Naive thymus-derived CD4-positive, alpha-beta T cell (primary cell): ENCODE data around the gene CEP19. TPM values are rescaled to one million over a fixed set of nuclear protein-coding genes. Genes with fewer than 3 reads are reported as not detected.

Experiments used
- ATAC-seq: fragments of 150-1000 bp; cut with Tn5 transposase; 2 replicates; pipeline ENCODE4 v1.10.0; 2021; ENCODE audit warnings: mild to moderate bottlenecking, moderate library complexity
- CTCF ChIA-PET: fragments of 350-600 bp; sonication (Branson Sonifier 250); formaldehyde crosslinking; loops from one replicate; lab custom pipeline; 2021; ENCODE audit warnings: antibody characterized with exemption; lab: Charles Lee
- POLR2A ChIA-PET: fragments of 350-600 bp; sonication (Branson Sonifier 250); formaldehyde crosslinking; loops from one replicate; lab custom pipeline; 2021; ENCODE audit warnings: antibody characterized with exemption, inconsistent platforms; lab: Charles Lee
- DNase-seq, 9 donors: peaks; one replicate each; pipeline versions ENCODE4 v3.0.0 to v3.0.0-alpha.2; 2020 to 2022; ENCODE audit warnings: mixed read lengths in 1 of 9
- H3K27ac ChIP-seq: one replicate; pipeline ENCODE4 v1.7.0; 2013; ENCODE audit warnings: mild to moderate bottlenecking, low read depth, low read length, moderate library complexity
- H3K27me3 ChIP-seq, 2 donors: one replicate each; pipeline ENCODE4 v1.7.0; 2013; ENCODE audit warnings: low read length in 2 of 2, mild to moderate bottlenecking in 2 of 2, moderate library complexity in 2 of 2; ENCODE audit not compliant: control insufficient read depth in 2 of 2, insufficient read depth in 2 of 2
- H3K36me3 ChIP-seq, 3 experiments: 1 replicate in 2 of 3; 2 replicates in 1 of 3; pipeline ENCODE4 v1.7.0; 2013; ENCODE audit warnings: low read length in 3 of 3, mild to moderate bottlenecking in 3 of 3, moderate library complexity in 1 of 3; ENCODE audit not compliant: insufficient read depth in 3 of 3, control insufficient read depth in 2 of 3
- H3K4me1 ChIP-seq, 2 donors: one replicate each; pipeline ENCODE4 v1.7.0; 2013; ENCODE audit warnings: low read length in 2 of 2, mild to moderate bottlenecking in 2 of 2, moderate library complexity in 1 of 2; ENCODE audit not compliant: control insufficient read depth in 2 of 2, insufficient read depth in 2 of 2
- H3K4me3 ChIP-seq: 2 replicates; pipeline ENCODE4 v1.7.0; 2013; ENCODE audit warnings: mild to moderate bottlenecking, low read length
- H3K9me3 ChIP-seq, 3 experiments: 1 replicate in 2 of 3; 2 replicates in 1 of 3; pipeline ENCODE4 v1.7.0; 2013; ENCODE audit warnings: low read length in 3 of 3; ENCODE audit not compliant: control insufficient read depth in 2 of 3
- H3K27ac Mint-ChIP-seq, 9 donors: one replicate each; pipeline ENCODE4 v1.8.0; 2020 to 2022; ENCODE audit warnings: mixed read lengths in 9 of 9, mild to moderate bottlenecking in 8 of 9, moderate library complexity in 5 of 9, inconsistent platforms in 2 of 9
- H3K27me3 Mint-ChIP-seq, 5 donors: one replicate each; pipeline ENCODE4 v1.8.0; 2021 to 2022; ENCODE audit warnings: mixed read lengths in 5 of 5, mild to moderate bottlenecking in 1 of 5
- H3K36me3 Mint-ChIP-seq, 5 donors: one replicate each; pipeline ENCODE4 v1.8.0; 2020 to 2022; ENCODE audit warnings: mixed read lengths in 5 of 5, mild to moderate bottlenecking in 3 of 5, inconsistent platforms in 1 of 5
- H3K4me1 Mint-ChIP-seq, 7 donors: one replicate each; pipeline ENCODE4 v1.8.0; 2020 to 2022; ENCODE audit warnings: mixed read lengths in 7 of 7, mild to moderate bottlenecking in 3 of 7, inconsistent platforms in 1 of 7
- H3K4me3 Mint-ChIP-seq, 10 donors: one replicate each; pipeline ENCODE4 v1.8.0; 2020 to 2022; ENCODE audit warnings: mild to moderate bottlenecking in 10 of 10, mixed read lengths in 10 of 10, moderate library complexity in 6 of 10, inconsistent platforms in 2 of 10
- H3K9me3 Mint-ChIP-seq, 11 donors: one replicate each; pipeline ENCODE4 v1.8.0; 2020 to 2022; ENCODE audit warnings: mixed read lengths in 11 of 11, mild to moderate bottlenecking in 4 of 11, inconsistent platforms in 1 of 11, moderate library complexity in 1 of 11
- intact Hi-C, 2 donors: fragments of 100-400 bp; cut with micrococcal nuclease; formaldehyde crosslinking; loops; one replicate each; pipeline ENCODE4 v1.15.1; 2023
- polyA plus RNA-seq, 2 donors: library from polyadenylated mRNA; unstranded; fragments of 300-500 nt; fragmentation: Illumina TruSeq; gene quantifications; one replicate each; pipeline ENCODE4 v1.2.3, GENCODE V29; 2021
- total RNA-seq, 6 experiments: library from RNA in 5 of 6; stranded (reverse) in 5 of 6; gene quantifications; 1 replicate in 5 of 6; 2 replicates in 1 of 6; pipeline ENCODE4 v1.2.3 and lab custom pipeline; 2021 to 2026

Gene CEP19
- total and polyA plus RNA-seq, 7 experiments from 2014 or later: 0.96 to 10.7 (median 6.9) TPM

DNA sequence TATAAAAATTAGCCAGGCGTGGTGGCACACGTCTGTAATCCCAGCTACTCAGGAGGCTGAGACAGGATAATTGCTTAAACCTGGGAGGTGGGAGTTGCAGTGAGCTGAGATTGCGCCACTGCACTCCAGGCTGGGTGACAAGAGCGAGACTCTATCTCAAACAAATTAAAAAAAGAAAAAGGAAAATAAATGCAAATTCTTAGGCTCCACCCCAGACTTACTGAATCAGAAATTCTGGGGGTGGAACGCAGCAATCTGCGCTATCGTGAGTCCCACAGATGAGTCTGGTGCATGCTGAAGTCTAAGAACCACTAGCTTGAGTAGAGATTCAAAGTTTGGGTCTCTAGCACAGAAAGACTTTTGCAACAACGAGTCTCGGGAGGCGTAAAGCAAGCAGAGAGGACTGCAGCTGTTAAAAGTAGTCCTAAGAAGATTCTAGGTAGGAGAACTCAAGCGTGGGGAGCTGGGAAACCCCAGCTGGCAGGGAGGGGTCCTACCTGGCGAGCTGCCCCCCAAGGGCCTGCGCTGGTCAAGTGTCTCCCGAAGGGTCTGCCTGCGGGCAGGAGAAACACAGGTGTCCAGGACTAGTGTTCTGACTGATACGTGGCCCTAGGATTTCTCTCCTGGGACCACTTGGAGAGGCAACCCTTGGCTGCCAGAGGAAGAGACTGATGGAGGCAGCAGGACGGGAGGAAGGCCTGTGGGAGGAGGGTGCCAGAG, 21.9 kb downstream of the CEP19 start:
- Mint-ChIP-seq H3K4me3 (no peak overlapping the region), H3K27ac (peak overlapping the region in 1 of 9 donors; percentile 80), H3K27me3 (peaks cover 0 to 1% (median 0%) of the 10 kb centered on the region in 5 donors), H3K36me3 (no peaks in the 10 kb centered on the region), H3K4me1 (peaks cover 4 to 21% (median 5%) of the 10 kb centered on the region in 7 donors), H3K9me3 (no peaks in the 10 kb centered on the region)
- DNase-seq: no peak
- H3K4me3 ChIP-seq: no peak overlapping the region
- ChIA-PET CTCF (interaction anchor here (1.3 to 6.2 kb wide), 2 partner anchors 36 to 82 kb away, joined by 3 to 29 read pairs; no protein-coding TSS in a partner anchor), POLR2A (no interaction called here)
- no peaks in the 10 kb centered on the region for H3K36me3 ChIP-seq
- peaks cover 0 to 9% of the 10 kb centered on the region in 2 donors for H3K4me1 ChIP-seq
- no peak for ATAC-seq
- H3K9me3 ChIP-seq: no peaks in the 10 kb centered on the region
- no peak overlapping the region for H3K27ac ChIP-seq
- no peaks in the 10 kb centered on the region for H3K27me3 ChIP-seq
- intact Hi-C loops: no loop called here

DNA sequence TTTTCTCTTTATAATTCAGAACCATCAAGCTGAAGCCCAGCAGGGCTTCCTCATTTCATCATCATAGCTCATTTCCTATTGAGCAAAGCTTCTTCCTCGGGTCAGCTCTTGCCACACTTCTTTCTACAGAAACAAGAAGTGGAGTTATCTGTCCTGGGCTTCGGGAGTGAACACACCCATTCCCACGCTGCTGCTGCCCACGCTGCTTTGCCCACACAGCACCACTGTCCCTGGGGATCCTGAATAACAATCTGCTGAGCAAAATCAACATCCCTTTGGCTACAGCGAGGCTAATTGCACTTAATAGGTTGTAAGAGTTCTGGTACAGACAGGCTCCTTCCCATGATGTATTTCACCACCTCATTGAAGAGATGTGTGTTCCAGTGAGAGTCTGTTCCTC, 23.7 kb downstream of the CEP19 start:
- Histone ChIP-seq H3K4me3 (no peak overlapping the region), H3K27me3 (no peaks in the 10 kb centered on the region), H3K27ac (no peak overlapping the region), H3K9me3 (no peaks in the 10 kb centered on the region), H3K36me3 (no peaks in the 10 kb centered on the region), H3K4me1 (peaks cover 0 to 5% of the 10 kb centered on the region in 2 donors)
- CTCF ChIA-PET: interaction anchor here (1.0 to 6.2 kb wide), 6 partner anchors 11 to 160 kb away, joined by 3 to 166 read pairs (median 4); no protein-coding TSS in a partner anchor
- ATAC-seq (peak; percentile 81), DNase-seq (no peak)
- POLR2A ChIA-PET: interaction anchor here (1.7 kb wide), 1 partner anchor 79 kb away, joined by 6 read pairs; no protein-coding TSS in a partner anchor
- intact Hi-C loops: no loop called here
- H3K36me3 Mint-ChIP-seq: peaks cover 0 to 6% (median 0%) of the 10 kb centered on the region in 5 donors
- H3K4me1 Mint-ChIP-seq: peaks cover 14 to 28% (median 16%) of the 10 kb centered on the region in 7 donors
- H3K4me3 Mint-ChIP-seq: no peak overlapping the region
- peaks cover 0 to 3% (median 0%) of the 10 kb centered on the region in 5 donors for H3K27me3 Mint-ChIP-seq
- no peaks in the 10 kb centered on the region for H3K9me3 Mint-ChIP-seq
- H3K27ac Mint-ChIP-seq: peak overlapping the region in 1 of 9 donors; percentile 21

DNA sequence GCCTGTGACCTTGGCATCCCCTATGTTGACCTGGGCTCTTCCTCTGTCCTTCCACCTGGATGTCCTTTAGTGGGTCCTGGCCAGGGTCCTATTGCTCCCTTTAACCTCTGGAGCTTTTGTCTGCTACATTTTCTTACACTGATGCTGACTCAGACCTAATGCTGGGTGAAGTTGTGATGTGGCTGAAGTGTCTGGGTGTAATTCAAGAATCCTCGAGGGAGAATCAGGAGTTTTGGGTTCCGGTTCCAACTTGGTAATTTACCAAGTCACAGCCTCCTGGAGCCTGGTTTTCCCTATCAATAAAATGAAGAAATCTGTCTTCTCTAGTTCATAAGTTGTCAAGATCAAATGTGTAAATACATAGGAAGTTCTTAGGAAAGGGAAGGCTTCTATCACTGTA, 25.6 kb downstream of the CEP19 start:
- intact Hi-C loops: no loop called here
- H3K36me3 ChIP-seq: no peaks in the 10 kb centered on the region
- H3K27ac ChIP-seq: no peak overlapping the region
- POLR2A ChIA-PET: interaction anchor here (0.7 to 3.5 kb wide), 5 partner anchors 22 to 81 kb away, joined by 3 to 25 read pairs (median 4); partner anchors contain the start of gene NRROS
- CTCF ChIA-PET: interaction anchor here (2.0 to 5.1 kb wide), 3 partner anchors 9 to 82 kb away, joined by 7 to 166 read pairs (median 24); no protein-coding TSS in a partner anchor
- Mint-ChIP-seq H3K9me3 (peaks cover 0 to 10% (median 3%) of the 10 kb centered on the region in 11 donors), H3K36me3 (peaks cover 0 to 16% (median 4%) of the 10 kb centered on the region in 5 donors), H3K27me3 (peaks cover 0 to 3% (median 0%) of the 10 kb centered on the region in 5 donors), H3K27ac (peak overlapping the region in 1 of 9 donors; percentile 60), H3K4me3 (no peak overlapping the region), H3K4me1 (peaks cover 14 to 23% (median 18%) of the 10 kb centered on the region in 7 donors)
- DNase-seq (no peak), ATAC-seq (no peak)
- H3K4me1 ChIP-seq: peaks cover 0 to 5% of the 10 kb centered on the region in 2 donors
- H3K9me3 ChIP-seq: no peaks in the 10 kb centered on the region
- no peaks in the 10 kb centered on the region for H3K27me3 ChIP-seq
- H3K4me3 ChIP-seq: no peak overlapping the region

DNA sequence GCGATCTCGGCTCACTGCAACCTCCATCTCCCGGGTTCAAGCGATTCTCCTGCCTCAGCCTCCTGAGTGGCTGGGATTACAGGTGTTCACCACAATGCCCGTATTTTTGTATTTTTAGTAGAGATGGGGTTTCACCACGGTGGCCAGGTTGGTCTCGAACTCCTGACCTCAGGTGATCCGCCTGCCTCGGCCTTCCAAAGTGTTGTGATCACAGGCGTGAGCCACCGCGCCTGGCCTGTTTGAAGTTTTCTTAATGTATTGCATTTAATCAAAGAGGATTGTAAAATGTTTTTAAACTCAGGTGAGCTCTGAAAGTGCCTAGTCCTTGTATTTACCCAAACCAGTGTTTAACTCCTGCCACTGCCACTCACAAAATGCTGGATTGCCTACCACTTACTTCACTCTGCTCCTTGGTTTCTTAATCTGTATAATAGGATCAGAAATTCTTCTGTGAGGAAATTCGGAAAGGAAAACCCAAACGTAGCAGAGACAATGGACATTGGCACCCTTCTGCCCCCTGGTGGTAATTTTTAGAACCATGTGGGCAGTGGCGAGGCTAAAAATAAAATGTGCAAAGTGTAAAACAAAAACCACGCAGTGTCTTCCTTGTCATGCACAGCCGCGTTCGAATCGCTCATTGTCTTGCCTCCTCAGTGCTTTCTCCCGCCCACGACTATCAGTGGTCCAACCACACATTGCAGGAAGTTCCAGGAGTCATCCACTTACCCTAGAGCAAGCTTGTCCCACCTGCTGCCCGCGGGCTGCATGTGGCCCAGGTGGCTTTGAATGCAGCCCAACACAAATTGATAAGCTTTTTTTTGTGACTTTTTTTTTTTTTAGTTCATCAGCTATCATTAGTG, 27.3 kb downstream of the CEP19 start:
- ChIA-PET CTCF (interaction anchor here (0.5 to 5.1 kb wide), 28 partner anchors 7 to 1066 kb away, joined by 3 to 166 read pairs (median 5); no protein-coding TSS in a partner anchor), POLR2A (interaction anchor here (0.6 to 3.5 kb wide), 13 partner anchors 14 to 252 kb away, joined by 3 to 25 read pairs (median 6); partner anchors contain the start of genes CEP19, NRROS and PIGX)
- Mint-ChIP-seq H3K27me3 (peaks cover 0 to 3% (median 0%) of the 10 kb centered on the region in 5 donors), H3K4me3 (peak overlapping the region; percentile 51 to 69 (median 67)), H3K36me3 (peaks cover 0 to 16% (median 4%) of the 10 kb centered on the region in 5 donors), H3K27ac (peak overlapping the region; percentile 38 to 80 (median 71)), H3K9me3 (peaks cover 0 to 10% (median 3%) of the 10 kb centered on the region in 11 donors), H3K4me1 (peaks cover 14 to 23% (median 17%) of the 10 kb centered on the region in 7 donors)
- Histone ChIP-seq H3K36me3 (no peaks in the 10 kb centered on the region), H3K9me3 (no peaks in the 10 kb centered on the region), H3K27ac (peak overlapping the region; percentile 34), H3K27me3 (no peaks in the 10 kb centered on the region), H3K4me1 (peaks cover 0 to 5% of the 10 kb centered on the region in 2 donors), H3K4me3 (peak overlapping the region; percentile 28)
- intact Hi-C loops: loop anchor here (1.0 to 2.0 kb wide), 10 partner anchors 28 to 285 kb away; partner anchors contain the start of genes CEP19 (in 1 of the 2) and PIGX (in 1 of the 2)
- ATAC-seq (peak; percentile 78), DNase-seq (peak; percentile 29 to 78 (median 62))

DNA sequence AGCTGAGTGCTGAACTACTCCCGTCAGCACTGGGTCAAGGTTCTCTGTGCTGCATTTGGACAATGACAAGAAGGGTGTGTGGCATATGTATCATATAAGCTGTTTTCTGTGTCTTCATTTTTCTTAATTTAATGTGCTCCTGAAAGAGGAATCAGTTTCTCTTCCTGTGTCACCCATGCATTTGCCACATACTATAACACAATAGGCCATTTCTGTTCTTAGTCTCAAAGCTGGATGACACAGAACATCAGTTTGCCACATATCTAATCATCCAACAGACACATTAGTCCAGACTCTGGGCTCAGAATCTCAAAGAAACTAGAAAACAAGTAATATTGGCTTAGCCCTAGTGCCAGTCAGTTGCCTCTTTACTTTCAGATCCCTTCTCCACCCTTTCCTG, 34.1 kb downstream of the CEP19 start:
- no peaks in the 10 kb centered on the region for H3K9me3 ChIP-seq
- DNase-seq (no peak), ATAC-seq (no peak)
- peaks cover 0 to 7% (median under 1%) of the 10 kb centered on the region in 11 donors for H3K9me3 Mint-ChIP-seq
- H3K36me3 ChIP-seq: no peaks in the 10 kb centered on the region
- H3K27ac Mint-ChIP-seq: peak overlapping the region in 4 of 9 donors; percentile 16 to 48 (median 32)
- no peak overlapping the region for H3K4me3 ChIP-seq
- H3K4me1 Mint-ChIP-seq: peaks cover 0 to 29% (median 15%) of the 10 kb centered on the region in 7 donors
- POLR2A ChIA-PET: interaction anchor here (1.1 to 1.5 kb wide), 2 partner anchors 10 to 47 kb away, joined by 3 to 7 read pairs; no protein-coding TSS in a partner anchor
- peaks cover 0 to 16% (median 4%) of the 10 kb centered on the region in 5 donors for H3K36me3 Mint-ChIP-seq
- no peaks in the 10 kb centered on the region for H3K27me3 ChIP-seq
- no peaks in the 10 kb centered on the region for H3K27me3 Mint-ChIP-seq
- intact Hi-C loops: no loop called here
- peaks cover 0 to 11% of the 10 kb centered on the region in 2 donors for H3K4me1 ChIP-seq
- CTCF ChIA-PET: interaction anchor here (0.7 to 2.4 kb wide), 6 partner anchors 8 to 71 kb away, joined by 3 to 12 read pairs (median 6); no protein-coding TSS in a partner anchor
- H3K27ac ChIP-seq: no peak overlapping the region
- peak overlapping the region in 5 of 10 donors; percentile 18 to 42 (median 28) for H3K4me3 Mint-ChIP-seq
